OCI-LY1 (cell line): ENCODE measurements around the gene CFAP46.

Experiments used
- H2AFZ ChIP-seq: fragments of 200-600 bp; sonication (generic), shearing (Covaris generic); 2 replicates; pipeline ENCODE4 v1.6.0; 2014; ENCODE audit warnings: antibody characterized with exemption, mild to moderate bottlenecking, low read length
- H3F3A ChIP-seq: fragments of 200-600 bp; sonication (generic), shearing (Covaris generic); 2 replicates; pipeline ENCODE4 v1.6.0; 2014; ENCODE audit warnings: mild to moderate bottlenecking, antibody characterized with exemption, low read length, moderate library complexity; ENCODE audit not compliant: insufficient read depth
- H3K27ac ChIP-seq: fragments of 200-600 bp; sonication (generic); 2 replicates; pipeline ENCODE4 v1.5.1; 2014; ENCODE audit warnings: low read length, mixed run types, mild to moderate bottlenecking, low read depth; ENCODE audit not compliant: poor library complexity, severe bottlenecking
- H3K27me3 ChIP-seq: fragments of 200-600 bp; sonication (generic); 2 replicates; pipeline ENCODE4 v1.6.0; 2014; ENCODE audit warnings: antibody characterized with exemption, mild to moderate bottlenecking, low read length, moderate library complexity; ENCODE audit not compliant: insufficient read depth
- H3K36me3 ChIP-seq: fragments of 200-600 bp; sonication (generic); 2 replicates; pipeline ENCODE4 v1.6.1; 2014; ENCODE audit warnings: mild to moderate bottlenecking, antibody characterized with exemption, low read length, moderate library complexity, mixed read lengths; ENCODE audit not compliant: insufficient read depth
- H3K4me1 ChIP-seq: fragments of 200-600 bp; sonication (generic); 2 replicates; pipeline ENCODE4 v1.5.1; 2014; ENCODE audit warnings: mild to moderate bottlenecking, low read length, moderate library complexity; ENCODE audit not compliant: insufficient read depth, severe bottlenecking
- H3K4me2 ChIP-seq: fragments of 200-600 bp; sonication (generic), shearing (Covaris generic); 2 replicates; pipeline ENCODE4 v1.6.1; 2014; ENCODE audit warnings: low read length
- H3K4me3 ChIP-seq: fragments of 200-600 bp; sonication (generic); 2 replicates; pipeline ENCODE4 v1.5.1; 2014; ENCODE audit warnings: low read length, low read depth, mild to moderate bottlenecking, mixed read lengths; ENCODE audit not compliant: poor library complexity, severe bottlenecking
- H3K79me2 ChIP-seq: fragments of 200-600 bp; shearing (Covaris generic); 2 replicates; pipeline ENCODE4 v1.6.1; 2016; ENCODE audit warnings: mixed run types, low read length, mixed read lengths; ENCODE audit not compliant: insufficient read depth
- H3K9ac ChIP-seq: fragments of 200-600 bp; sonication (generic), shearing (Covaris generic); 2 replicates; pipeline ENCODE4 v1.6.1; 2014; ENCODE audit warnings: mild to moderate bottlenecking, low read length, mixed read lengths
- H3K9me2 ChIP-seq: fragments of 200-600 bp; sonication (generic), shearing (Covaris generic); 2 replicates; pipeline ENCODE4 v1.6.1; 2014; ENCODE audit warnings: low read depth, mild to moderate bottlenecking, low read length, mixed read lengths
- H3K9me3 ChIP-seq: fragments of 200-600 bp; shearing (Covaris generic); 2 replicates; pipeline ENCODE4 v1.6.1; 2014; ENCODE audit warnings: low read length, mixed read lengths
- H4K20me1 ChIP-seq: fragments of 200-600 bp; sonication (generic), shearing (Covaris generic); 2 replicates; pipeline ENCODE4 v1.6.0; 2016; ENCODE audit warnings: mild to moderate bottlenecking, low read length; ENCODE audit not compliant: insufficient read depth
- CTCF ChIP-seq: fragments of 200-600 bp; sonication (generic), shearing (Covaris generic); IDR thresholded peaks from 2 replicates; pipeline ENCODE4 v1.5.1; 2017; ENCODE audit warnings: mild to moderate bottlenecking, antibody characterized with exemption, low read length, moderate library complexity, mixed read lengths
- EZH2 ChIP-seq: fragments of 200-600 bp; sonication (generic), shearing (Covaris generic); IDR thresholded peaks from 2 replicates; pipeline ENCODE4 v1.8.0; 2017; ENCODE audit warnings: borderline replicate concordance, mixed run types, mild to moderate bottlenecking, antibody characterized with exemption, low read length, moderate library complexity, mixed read lengths

CFAP46 gene

GRCh38 chr10:132789659-132790148 lies 152.7 kb downstream of the CFAP46 start:
- Histone ChIP-seq H3K27me3 (no peaks in the 10 kb centered on the region), H3K9me3 (no peaks in the 10 kb centered on the region), H2AFZ (no peak overlapping the region), H3K27ac (no peak overlapping the region), H3K4me3 (no peak overlapping the region), H3K4me2 (no peak overlapping the region), H3K79me2 (no peaks in the 10 kb centered on the region), H3K36me3 (no peaks in the 10 kb centered on the region), H3K9ac (no peak overlapping the region), H3K4me1 (no peaks in the 10 kb centered on the region), H3F3A (no peaks in the 10 kb centered on the region), H3K9me2 (no peaks in the 10 kb centered on the region), H4K20me1 (no peaks in the 10 kb centered on the region)
- TF ChIP-seq EZH2 = no peak
- no peak for TF ChIP-seq CTCF

- no peaks in the 10 kb centered on the region for H3K27me3 ChIP-seq
- H2AFZ ChIP-seq = no peak overlapping the region
- no peaks in the 10 kb centered on the region for H3K9me2 ChIP-seq
- H3K79me2 ChIP-seq = no peaks in the 10 kb centered on the region
- TF ChIP-seq EZH2 (no peak), CTCF (no peak)
- H3K4me2 ChIP-seq = no peak overlapping the region
- no peak overlapping the region for H3K27ac ChIP-seq
- H4K20me1 ChIP-seq = no peaks in the 10 kb centered on the region
- H3K9ac ChIP-seq = no peak overlapping the region
- no peaks in the 10 kb centered on the region for H3K4me1 ChIP-seq
- H3K36me3 ChIP-seq = no peaks in the 10 kb centered on the region
- H3F3A ChIP-seq = no peaks in the 10 kb centered on the region
- no peak overlapping the region for H3K4me3 ChIP-seq
- no peaks in the 10 kb centered on the region for H3K9me3 ChIP-seq
Observed at GRCh38 chr10:132788831-132789219, 153.5 kb downstream of the CFAP46 start.

DNA sequence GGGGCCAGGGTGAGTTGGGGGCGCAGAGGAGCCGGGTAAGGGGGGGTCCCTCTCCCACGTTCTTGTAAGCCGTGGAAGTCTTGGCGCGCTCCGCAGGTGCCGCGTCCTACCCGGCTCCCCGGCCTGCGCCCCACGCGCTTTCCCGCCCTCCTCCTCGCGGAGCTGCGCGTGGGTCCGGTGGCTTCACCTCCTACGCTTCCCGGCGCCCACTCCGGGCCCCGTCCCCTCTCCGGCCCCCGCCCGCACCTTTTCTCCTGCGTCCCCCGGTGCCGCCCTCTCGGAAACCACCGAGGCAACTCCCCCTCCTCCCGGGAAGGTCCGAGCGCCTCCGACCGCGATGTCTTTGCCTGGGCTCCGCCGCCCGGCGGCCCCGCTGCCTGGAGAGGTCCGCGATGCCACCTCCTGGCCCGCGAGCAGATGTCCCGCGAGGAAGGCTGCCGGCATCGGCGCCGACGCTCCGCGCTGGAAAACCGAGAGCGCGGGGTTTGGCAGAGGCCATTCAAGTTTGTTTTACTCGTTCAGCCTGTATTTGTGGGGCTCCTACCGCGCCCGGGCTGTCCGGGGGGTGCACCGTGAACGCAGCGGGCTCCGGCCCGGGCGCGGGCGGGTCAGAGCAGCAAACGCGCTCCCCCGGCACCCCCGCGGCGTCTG lies 154.1 kb downstream of the CFAP46 start:
- TF ChIP-seq CTCF (no peak), EZH2 (no peak)
- no peak overlapping the region for H2AFZ ChIP-seq
- no peaks in the 10 kb centered on the region for H3K4me1 ChIP-seq
- no peaks in the 10 kb centered on the region for H4K20me1 ChIP-seq
- H3K4me3 ChIP-seq = no peak overlapping the region
- H3K4me2 ChIP-seq = no peak overlapping the region
- H3K36me3 ChIP-seq = no peaks in the 10 kb centered on the region
- H3K9ac ChIP-seq = no peak overlapping the region
- H3K27me3 ChIP-seq = no peaks in the 10 kb centered on the region
- H3K27ac ChIP-seq = no peak overlapping the region
- no peaks in the 10 kb centered on the region for H3F3A ChIP-seq
- H3K79me2 ChIP-seq = no peaks in the 10 kb centered on the region
- no peaks in the 10 kb centered on the region for H3K9me2 ChIP-seq
- no peaks in the 10 kb centered on the region for H3K9me3 ChIP-seq
